ENCODE data around the gene VPS8.

- TF ChIP-seq TARDBP (IDR thresholded peaks at IDR 0.05): no peak
- no peak for TF ChIP-seq FOXK2 (IDR thresholded peaks at IDR 0.05)
- TF ChIP-seq ZNF384 (IDR thresholded peaks at IDR 0.05): no peak
- no peak for TF ChIP-seq ELF4 (IDR thresholded peaks at IDR 0.05)
- no peak for TF ChIP-seq HDGF (IDR thresholded peaks at IDR 0.05; ENCODE audit: borderline replicate concordance)
- TF ChIP-seq FOXM1 (IDR thresholded peaks at IDR 0.05; ENCODE audit: borderline replicate concordance): no peak
- no peak for TF ChIP-seq NFRKB (IDR thresholded peaks at IDR 0.05)
- no peak for TF ChIP-seq SP1 (IDR thresholded peaks at IDR 0.05)
Measured at GRCh38 chr3:184815046-184815930, 3.3 kb downstream of the VPS8 start.

Data from HEK293T (cell line).